DND-41 (cell line): ENCODE results near the gene SOWAHA.

ENCODE experiments used
- EZH2 ChIP-seq: IDR thresholded peaks from 3 replicates; pipeline ENCODE4 v1.6.1; 2012; ENCODE audit warnings: borderline replicate concordance, low read depth, mild to moderate bottlenecking, moderate library complexity, low read length, inconsistent platforms; ENCODE audit not compliant: severe bottlenecking
- TF ChIP-seq, protein P1 (sequence below): IDR thresholded peaks from 2 replicates; pipeline ENCODE4 v1.5.1; 2012; ENCODE audit warnings: borderline replicate concordance, low read length, moderate library complexity, mild to moderate bottlenecking; ENCODE audit not compliant: poor library complexity, severe bottlenecking; ENCODE audit errors: extremely low read depth

DNA sequence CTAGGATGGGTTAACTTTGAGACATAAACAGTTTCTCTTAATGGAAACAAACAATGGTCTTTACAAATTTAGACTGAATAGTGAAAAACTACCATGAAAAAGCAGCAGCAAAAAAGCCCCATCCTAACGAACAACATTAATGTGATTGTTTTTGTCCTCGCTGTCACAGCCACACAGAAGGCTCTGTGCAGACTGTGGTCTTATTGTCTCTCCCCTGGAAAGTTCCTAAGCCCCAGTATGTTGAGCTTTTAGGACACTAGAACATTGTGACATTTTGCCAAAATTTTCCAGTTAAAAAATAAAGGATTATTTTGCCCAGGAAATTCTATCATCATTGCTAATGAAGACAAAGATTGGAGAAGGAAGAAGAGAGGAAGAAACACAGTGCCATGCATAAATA lies 12.6 kb upstream of the SOWAHA start:
- TF ChIP-seq, protein P1, sequence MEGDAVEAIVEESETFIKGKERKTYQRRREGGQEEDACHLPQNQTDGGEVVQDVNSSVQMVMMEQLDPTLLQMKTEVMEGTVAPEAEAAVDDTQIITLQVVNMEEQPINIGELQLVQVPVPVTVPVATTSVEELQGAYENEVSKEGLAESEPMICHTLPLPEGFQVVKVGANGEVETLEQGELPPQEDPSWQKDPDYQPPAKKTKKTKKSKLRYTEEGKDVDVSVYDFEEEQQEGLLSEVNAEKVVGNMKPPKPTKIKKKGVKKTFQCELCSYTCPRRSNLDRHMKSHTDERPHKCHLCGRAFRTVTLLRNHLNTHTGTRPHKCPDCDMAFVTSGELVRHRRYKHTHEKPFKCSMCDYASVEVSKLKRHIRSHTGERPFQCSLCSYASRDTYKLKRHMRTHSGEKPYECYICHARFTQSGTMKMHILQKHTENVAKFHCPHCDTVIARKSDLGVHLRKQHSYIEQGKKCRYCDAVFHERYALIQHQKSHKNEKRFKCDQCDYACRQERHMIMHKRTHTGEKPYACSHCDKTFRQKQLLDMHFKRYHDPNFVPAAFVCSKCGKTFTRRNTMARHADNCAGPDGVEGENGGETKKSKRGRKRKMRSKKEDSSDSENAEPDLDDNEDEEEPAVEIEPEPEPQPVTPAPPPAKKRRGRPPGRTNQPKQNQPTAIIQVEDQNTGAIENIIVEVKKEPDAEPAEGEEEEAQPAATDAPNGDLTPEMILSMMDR: no peak
- no peak for TF ChIP-seq EZH2
